Mesenteric fat pad (tissue), 1 donor: Measurements from ENCODE around the gene WDR74. TPM values are rescaled to one million over a fixed set of nuclear protein-coding genes. Genes with fewer than 3 reads are reported as not detected.

Experiments
- DNase-seq: peaks from one replicate; pipeline ENCODE4 v3.0.0-alpha.2; 2020; ENCODE audit warnings: low spot score
- microRNA-seq: library from miRNA; unstranded; fragments of <30 nt; microRNA quantifications from one replicate; pipeline ENCODE4 v1.2.0, GENCODE V29; 2020; ENCODE audit warnings: borderline number of aligned reads
- total RNA-seq: library from RNA; stranded (reverse); fragmentation: NEBNext Ultra II Directional; extraction: Animal tissue kit (Norgen Biotek cat#: 25700); gene quantifications from one replicate; pipeline ENCODE4 v1.2.1, GENCODE V29; 2021
- donor health status: DM: yes; HTN: yes; CAD: no.

WDR74 gene
- total RNA-seq, 1 donor from 2014 or later, result 50.9 TPM

DNA sequence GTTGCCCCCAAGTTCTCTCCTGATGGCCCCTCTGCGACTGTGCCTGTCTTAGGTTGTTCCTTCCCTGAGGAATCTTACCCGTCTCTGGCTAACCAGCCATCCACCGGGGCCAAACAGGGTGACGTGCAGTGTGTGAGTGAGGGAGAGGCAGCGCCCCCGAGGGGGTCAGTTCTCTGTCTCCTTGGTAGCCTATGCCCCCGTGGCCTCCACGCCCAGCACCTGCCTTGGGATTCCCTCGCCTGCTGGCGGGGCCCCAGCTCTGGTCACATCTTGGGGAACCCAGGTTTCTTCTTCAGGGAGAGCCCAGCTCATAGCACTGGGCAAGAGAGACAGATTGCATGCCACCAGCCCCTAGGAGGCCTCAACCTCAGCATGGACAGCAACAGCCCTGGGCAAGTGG is 39.9 kb downstream of the WDR74 start:
- DNase-seq, result no peak

GRCh38 chr11:62796281-62796680 is 43.1 kb downstream of the WDR74 start:
- no peak for DNase-seq

GRCh38 chr11:62794201-62794775 is 45.1 kb downstream of the WDR74 start:
- no peak for DNase-seq

DNA sequence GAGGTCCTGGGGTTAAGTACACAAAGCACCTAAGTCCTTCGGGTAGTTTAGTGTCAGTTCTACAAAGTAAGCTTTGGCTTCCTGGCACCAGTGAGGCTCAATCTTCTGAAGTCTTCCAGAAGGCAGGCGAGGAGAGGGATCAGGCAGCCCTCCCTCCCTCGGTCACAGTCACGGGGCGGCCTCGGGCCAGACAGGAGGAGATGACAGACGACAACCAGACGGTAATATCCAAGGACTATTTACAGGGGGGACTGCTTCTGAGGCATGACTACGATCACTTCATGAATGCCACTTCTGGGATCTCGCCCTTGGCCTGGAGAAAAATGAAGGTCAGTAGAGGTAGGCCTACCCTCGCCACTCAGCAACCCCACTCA is 47.2 kb downstream of the WDR74 start:
- no peak for DNase-seq

DNA sequence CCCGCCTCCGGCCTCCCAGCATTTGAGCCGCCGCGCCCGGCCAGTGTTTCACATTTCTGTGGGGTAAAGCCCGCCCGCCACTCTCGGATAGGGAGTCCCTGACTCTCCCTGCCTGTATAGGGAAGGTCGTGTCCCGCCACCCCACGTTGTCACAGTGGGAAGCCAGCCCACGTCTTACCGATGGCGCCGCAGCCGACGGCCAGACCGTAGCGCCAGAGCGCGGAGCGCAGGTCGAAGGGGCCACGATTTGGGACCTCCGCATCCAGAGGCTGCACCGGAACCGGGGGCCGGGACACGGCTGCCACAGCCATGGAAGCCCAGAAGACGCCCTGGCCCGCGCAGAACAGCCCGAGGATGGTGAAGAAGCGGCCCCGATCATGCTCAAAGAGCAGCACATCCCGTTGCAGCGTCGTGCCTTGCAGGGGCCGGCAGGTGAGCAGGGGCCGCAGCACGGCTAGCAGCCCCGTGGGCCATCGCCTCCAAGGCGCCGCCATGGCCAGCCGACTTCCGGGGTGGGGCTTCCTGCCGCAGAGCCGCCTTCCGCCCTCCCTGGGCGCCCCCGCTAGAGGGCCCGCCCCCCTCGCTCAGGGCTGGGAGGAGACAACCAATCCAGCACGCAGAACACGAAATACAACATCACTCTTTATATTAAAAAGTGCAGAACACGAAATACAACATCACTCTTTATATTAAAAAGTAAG is 47.7 kb downstream of the WDR74 start, which contains the start of gene TMEM223:
Gene TMEM223 (minus strand): TSS at position 506 of the 701 bp plus-strand sequence. CDS start 12 bp downstream, at position 494.
- DNase-seq, result peak; percentile 97

- no peak for DNase-seq
These were observed 49.8 kb downstream of the WDR74 start for GRCh38 chr11:62789576-62789975.

- DNase-seq, result no peak
These were observed 50.4 kb downstream of the WDR74 start for GRCh38 chr11:62788991-62789390.

DNA sequence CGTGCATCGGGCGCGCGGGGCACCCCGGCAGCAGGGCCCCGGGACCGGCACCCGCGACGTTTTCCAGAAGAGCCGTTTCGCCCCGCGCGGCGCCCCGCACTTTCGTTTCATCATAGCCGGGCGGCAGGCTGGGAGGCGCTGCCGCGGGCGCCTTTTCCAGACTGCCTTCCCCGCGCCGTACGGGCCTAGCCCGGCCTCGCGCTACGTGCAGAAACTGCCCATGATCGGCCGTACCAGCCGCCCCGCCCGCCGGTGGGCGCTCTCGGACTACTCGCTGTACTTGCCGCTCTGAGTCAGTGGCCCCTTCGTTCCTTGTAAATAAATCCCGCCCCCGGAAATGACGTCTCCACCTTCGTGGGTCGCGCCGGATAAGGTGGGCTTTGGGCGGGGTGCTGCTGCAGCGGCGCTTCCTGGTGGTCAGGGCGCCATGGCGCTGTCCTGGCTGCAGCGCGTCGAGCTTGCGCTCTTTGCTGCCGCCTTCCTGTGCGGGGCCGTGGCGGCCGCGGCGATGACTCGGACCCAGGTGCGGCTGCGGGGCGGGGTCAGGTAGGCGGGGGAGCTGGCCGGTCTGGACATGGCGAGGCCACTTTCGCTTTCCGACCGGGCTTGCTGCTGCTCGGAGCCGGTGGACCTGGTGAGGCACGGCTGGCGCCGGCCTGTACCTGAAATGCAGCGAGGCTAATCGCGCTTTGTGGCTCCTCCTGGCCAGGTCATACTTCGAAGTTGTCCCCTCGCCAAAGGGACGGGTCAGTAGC is 52.2 kb downstream of the WDR74 start, which contains the start of gene TMEM179B:
Gene TMEM179B (plus strand): TSS at position 398 of the 755 bp plus-strand sequence. CDS start 30 bp downstream, at position 428.
- DNase-seq, result peak; percentile 99

GRCh38 chr11:62786318-62787004 is 52.9 kb downstream of the WDR74 start:
- peak; percentile 96 for DNase-seq

Small RNAs within 50 kb of the gene (microRNA-seq; reads per million reads assigned to microRNA genes)
- gene MIR6514, result not detected
- not detected for gene MIR6748

Other genes starting within 250 kb of the WDR74 start
- gene TUT1, start 248.1 kb downstream of the WDR74 start, total RNA-seq, result 13.4 TPM
- 103 TPM for gene MTA2, start 237.7 kb downstream of the WDR74 start, total RNA-seq
- gene EML3, start 226.8 kb downstream of the WDR74 start, total RNA-seq, result 116 TPM
- 6.7 TPM for gene ROM1, start 226.3 kb downstream of the WDR74 start, total RNA-seq
- gene B3GAT3, start 217.6 kb downstream of the WDR74 start, total RNA-seq, result 42.0 TPM
- gene GANAB, start 193.0 kb downstream of the WDR74 start, total RNA-seq, result 286 TPM
- gene INTS5, start 186.3 kb downstream of the WDR74 start, total RNA-seq, result 19.0 TPM
- 36.9 TPM for gene C11orf98, start 174.4 kb downstream of the WDR74 start, total RNA-seq
- 13.8 TPM for gene CSKMT, start 174.3 kb downstream of the WDR74 start, total RNA-seq
- gene UQCC3, start 167.9 kb downstream of the WDR74 start, total RNA-seq, result 7.4 TPM
- gene LBHD1, start 167.3 kb downstream of the WDR74 start, total RNA-seq, result 4.6 TPM
- gene UBXN1, start 160.5 kb downstream of the WDR74 start, total RNA-seq, result 108 TPM
- gene LRRN4CL, start 150.1 kb downstream of the WDR74 start, total RNA-seq, result 88.9 TPM
- gene BSCL2, start 132.2 kb downstream of the WDR74 start, total RNA-seq, result 41.9 TPM
- gene GNG3, start 131.9 kb downstream of the WDR74 start, total RNA-seq, result not detected
- 37.7 TPM for gene HNRNPUL2, start 112.1 kb downstream of the WDR74 start, total RNA-seq
- 23.0 TPM for gene TTC9C, start 111.1 kb downstream of the WDR74 start, total RNA-seq
- 6.1 TPM for gene ZBTB3, start 85.4 kb downstream of the WDR74 start, total RNA-seq
- 44.7 TPM for gene POLR2G, start 78.0 kb downstream of the WDR74 start, total RNA-seq
- gene TAF6L, start 68.2 kb downstream of the WDR74 start, total RNA-seq, result 22.3 TPM
- 30.6 TPM for gene TMEM179B, start 52.2 kb downstream of the WDR74 start, total RNA-seq
- gene TMEM223, start 47.6 kb downstream of the WDR74 start, total RNA-seq, result 14.7 TPM
- 77.6 TPM for gene NXF1, start 34.1 kb downstream of the WDR74 start, total RNA-seq
- 41.8 TPM for gene STX5, start 7.5 kb downstream of the WDR74 start, total RNA-seq
- not detected for gene TEX54, start 6.7 kb downstream of the WDR74 start, total RNA-seq
- gene SLC3A2, start 41.3 kb upstream of the WDR74 start, total RNA-seq, result 202 TPM
- gene CHRM1, start 81.8 kb upstream of the WDR74 start, total RNA-seq, result not detected
- gene SLC22A6, start 145.4 kb upstream of the WDR74 start, total RNA-seq, result not detected
- not detected for gene SLC22A8, start 176.3 kb upstream of the WDR74 start, total RNA-seq